ENCODE measurements around the gene IPO7.

The IPO7 gene

GRCh38 chr11:9495803-9496514 lies 111.5 kb downstream of the IPO7 start:
- DNase-seq, result no peak

All from fibroblast of skin of abdomen (primary cell).